MG63 (cell line): ENCODE results near the gene HNRNPC. TPM values are rescaled to one million over a fixed set of nuclear protein-coding genes. Genes with fewer than 3 reads are reported as not detected.

Experiments used
- DNase-seq: peaks from one replicate; pipeline ENCODE4 v3.0.0-alpha.2; 2020
- H3K27me3 ChIP-seq: fragments of 250-450 bp; sonication (Bioruptor Pico); 2 replicates; pipeline ENCODE4 v1.5.1; 2020; ENCODE audit warnings: mild to moderate bottlenecking, moderate library complexity
- H3K36me3 ChIP-seq: fragments of 250-450 bp; sonication (Bioruptor Pico); 2 replicates; pipeline ENCODE4 v1.5.1; 2020; ENCODE audit warnings: mild to moderate bottlenecking, moderate library complexity
- H3K4me3 ChIP-seq: fragments of 250-450 bp; sonication (Bioruptor Pico); 2 replicates; pipeline ENCODE4 v1.5.1; 2020; ENCODE audit warnings: mild to moderate bottlenecking, moderate library complexity
- H3K9me3 ChIP-seq: fragments of 250-450 bp; sonication (Bioruptor Pico); 2 replicates; pipeline ENCODE4 v1.5.1; 2020; ENCODE audit warnings: mild to moderate bottlenecking, moderate library complexity
- total RNA-seq: library from RNA; depleted of rRNA; stranded (reverse); fragments of >200 nt; shearing (Covaris generic); gene quantifications from 2 replicates; pipeline ENCODE4 v1.2.3, GENCODE V29; 2014; ENCODE audit warnings: low replicate concordance

Gene HNRNPC
- total RNA-seq, 1 experiment from 2014 or later: 994 TPM

DNA sequence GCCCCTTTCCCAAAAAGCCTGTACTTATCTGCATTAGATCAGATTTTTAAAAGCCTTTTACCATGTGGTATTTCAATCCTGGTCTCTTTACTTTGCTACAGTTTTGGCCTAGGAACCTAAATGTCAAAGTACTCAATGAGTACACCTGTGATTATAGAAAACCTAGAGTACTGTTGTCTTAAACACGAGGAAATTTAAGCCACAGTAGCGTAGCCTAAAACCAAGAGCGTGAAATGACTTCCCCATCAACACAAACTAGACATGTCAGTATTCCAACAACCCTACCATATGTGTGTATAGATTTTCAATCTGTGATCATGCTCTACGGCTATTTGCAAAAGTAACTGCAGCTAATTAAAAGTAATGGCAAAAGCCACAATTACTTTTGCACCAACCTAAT, 60.7 kb downstream of the HNRNPC start:
- Histone ChIP-seq H3K9me3 (no peaks in the 10 kb centered on the region), H3K27me3 (no peaks in the 10 kb centered on the region), H3K36me3 (peaks cover 83% of the 10 kb centered on the region), H3K4me3 (no peak overlapping the region)
- no peak for DNase-seq

GRCh38 chr14:21206753-21207684, 62.2 kb downstream of the HNRNPC start:
- Histone ChIP-seq H3K4me3 (no peak overlapping the region), H3K36me3 (peaks cover 80% of the 10 kb centered on the region), H3K27me3 (no peaks in the 10 kb centered on the region), H3K9me3 (no peaks in the 10 kb centered on the region)
- DNase-seq: no peak

DNA sequence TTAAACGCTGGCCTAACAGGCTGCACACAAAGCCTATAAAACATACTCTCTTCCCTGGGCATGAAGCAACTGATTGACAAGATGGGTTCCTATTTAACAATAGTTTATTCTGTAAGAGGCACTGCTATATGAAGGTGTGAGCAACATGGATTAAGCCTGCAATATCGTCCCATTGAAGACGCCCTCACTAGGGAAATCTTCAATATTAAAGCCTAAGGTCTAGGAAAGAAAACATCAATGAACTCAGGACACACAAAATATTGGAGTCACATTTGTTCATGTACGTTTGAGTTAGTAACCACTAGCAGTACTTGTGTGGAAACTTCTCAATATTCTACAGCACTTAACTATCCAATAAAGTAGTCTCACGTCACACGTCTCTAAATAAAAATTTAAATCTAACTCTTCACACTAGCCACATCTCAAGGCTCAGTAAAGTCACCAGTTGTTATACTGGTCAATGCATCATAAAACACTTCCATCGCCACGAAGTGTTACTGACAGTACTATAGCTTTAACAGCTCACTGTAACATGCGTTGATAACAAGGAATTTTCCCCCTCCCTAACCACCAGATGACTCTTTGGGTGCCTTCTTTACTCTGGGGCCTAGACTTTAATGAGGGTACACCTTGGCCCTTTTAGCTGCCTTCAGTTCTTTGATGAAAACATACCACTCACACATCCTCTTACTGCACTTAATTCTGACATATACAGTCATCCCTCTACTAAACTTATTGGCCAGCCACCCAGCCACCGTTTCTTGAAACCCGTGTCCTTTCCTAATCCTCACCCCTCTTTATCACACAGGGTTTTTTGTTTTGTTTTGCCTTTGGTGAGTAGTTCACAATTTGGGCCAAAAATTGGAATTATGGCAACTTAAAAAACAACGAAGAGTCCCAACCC, 63.3 kb downstream of the HNRNPC start:
- Histone ChIP-seq H3K4me3 (no peak overlapping the region), H3K27me3 (no peaks in the 10 kb centered on the region), H3K36me3 (peaks cover 73% of the 10 kb centered on the region), H3K9me3 (no peaks in the 10 kb centered on the region)
- DNase-seq: no peak

DNA sequence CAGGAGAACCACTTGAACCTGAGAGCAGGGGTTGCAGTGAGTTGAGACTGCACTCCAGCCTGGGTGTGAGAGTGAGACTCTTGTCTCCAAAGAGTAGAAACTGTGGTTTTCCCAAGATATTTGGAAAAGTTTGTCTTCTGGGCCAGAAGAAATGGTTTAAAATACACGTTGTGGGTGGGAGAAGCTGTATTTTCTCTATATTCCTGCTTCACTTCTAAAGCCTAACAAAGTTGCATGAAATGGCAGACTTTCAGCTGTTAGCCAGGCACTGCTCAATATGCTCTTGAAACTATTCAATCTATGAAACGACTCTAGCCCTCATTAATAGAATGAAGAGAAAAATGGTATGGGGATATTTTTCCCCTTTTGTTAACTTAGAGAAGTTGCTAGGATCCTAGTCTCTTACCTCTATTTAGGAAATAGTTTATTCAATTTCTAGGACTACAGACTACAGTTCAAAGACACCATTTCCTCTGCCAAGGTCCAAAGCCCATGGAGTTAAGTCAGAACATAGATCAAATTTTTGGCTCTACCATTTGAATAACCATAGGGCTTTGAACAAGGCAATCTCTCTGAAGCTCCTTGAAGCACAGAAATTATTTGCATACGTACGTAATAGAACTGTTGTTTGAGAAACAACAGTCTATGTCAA, 64.1 kb downstream of the HNRNPC start:
- DNase-seq: no peak
- no peaks in the 10 kb centered on the region for H3K27me3 ChIP-seq
- H3K36me3 ChIP-seq: peaks cover 71% of the 10 kb centered on the region
- H3K9me3 ChIP-seq: no peaks in the 10 kb centered on the region
- H3K4me3 ChIP-seq: no peak overlapping the region

GRCh38 chr14:21204167-21205025, 64.8 kb downstream of the HNRNPC start:
- Histone ChIP-seq H3K9me3 (no peaks in the 10 kb centered on the region), H3K4me3 (no peak overlapping the region), H3K27me3 (no peaks in the 10 kb centered on the region), H3K36me3 (peaks cover 64% of the 10 kb centered on the region)
- no peak for DNase-seq

DNA sequence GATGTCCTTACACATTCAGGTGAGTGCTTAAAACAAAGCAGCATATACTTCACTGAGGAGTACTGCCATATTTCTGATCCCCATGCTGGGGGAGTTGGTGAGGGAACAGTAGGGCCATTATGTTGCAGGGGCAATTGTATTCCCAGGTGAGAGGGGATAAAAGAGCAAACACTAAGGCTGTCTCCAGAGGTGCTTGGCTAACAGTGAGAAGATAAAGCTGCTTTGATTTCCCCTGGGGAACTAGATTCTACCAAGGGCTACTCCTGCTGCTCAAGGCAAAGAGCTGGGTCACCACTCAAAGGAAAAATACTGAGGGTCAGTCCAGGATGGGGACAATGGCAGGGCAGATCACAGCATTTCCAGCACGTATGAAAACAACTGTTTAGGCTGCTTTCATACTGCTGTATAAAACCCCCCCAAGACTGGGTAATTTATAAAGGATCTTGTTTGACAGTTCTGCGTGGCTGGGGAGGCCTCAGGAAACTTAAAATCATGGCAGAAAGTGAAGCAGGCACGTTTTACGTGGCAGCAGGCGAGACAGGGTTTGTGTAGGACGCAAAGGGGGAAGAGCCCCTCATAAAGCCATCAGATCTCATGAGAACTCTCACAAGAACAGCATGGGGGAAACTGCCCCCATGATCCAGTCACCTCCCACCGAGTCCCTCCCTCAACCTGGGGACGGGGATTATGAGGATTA, 65.6 kb downstream of the HNRNPC start:
- H3K9me3 ChIP-seq: no peaks in the 10 kb centered on the region
- peaks cover 56% of the 10 kb centered on the region for H3K36me3 ChIP-seq
- H3K4me3 ChIP-seq: no peak overlapping the region
- no peaks in the 10 kb centered on the region for H3K27me3 ChIP-seq
- DNase-seq: no peak

DNA sequence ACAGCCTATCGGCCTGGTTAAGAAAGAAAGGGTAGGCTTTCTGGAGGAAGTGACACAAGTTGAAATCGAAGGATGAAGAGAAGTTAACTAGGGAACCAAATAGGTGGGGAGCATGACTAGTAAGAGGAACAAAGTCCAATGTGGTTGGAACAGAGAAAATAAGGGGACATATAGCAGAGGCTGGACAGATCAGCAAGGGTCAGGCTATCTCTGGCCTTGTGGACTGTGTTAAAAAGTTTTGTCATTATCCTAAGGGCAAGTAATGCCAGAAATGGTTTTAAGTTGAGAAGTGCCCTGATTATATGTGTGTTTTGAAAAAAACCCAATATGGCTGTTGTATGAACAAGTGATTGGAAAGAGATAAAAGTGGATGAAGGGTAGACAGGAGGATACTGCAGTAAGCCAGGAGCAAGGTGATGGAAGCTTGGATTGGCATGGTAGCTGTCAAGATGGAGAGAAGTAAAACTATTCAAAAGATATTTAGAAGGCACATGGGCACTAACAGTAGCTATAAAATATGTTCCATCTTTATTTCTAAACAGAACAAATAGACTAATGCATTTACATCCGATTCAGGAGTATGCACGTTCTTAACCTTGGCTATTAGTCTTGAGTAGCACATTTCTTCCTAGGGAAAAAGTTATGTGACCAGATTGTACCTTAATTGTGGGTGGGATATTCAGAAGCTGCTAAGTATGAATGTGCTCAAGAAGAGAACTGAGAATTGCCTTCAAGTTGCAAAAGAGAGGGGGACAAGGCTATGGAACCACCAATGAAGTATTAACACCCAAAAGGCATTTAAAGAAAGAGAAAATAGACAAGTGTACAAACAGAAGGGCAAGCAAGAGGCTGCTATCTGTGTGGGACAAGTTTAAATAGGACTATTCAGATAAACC, 66.5 kb downstream of the HNRNPC start:
- DNase-seq: no peak
- H3K4me3 ChIP-seq: no peak overlapping the region
- no peaks in the 10 kb centered on the region for H3K9me3 ChIP-seq
- no peaks in the 10 kb centered on the region for H3K27me3 ChIP-seq
- H3K36me3 ChIP-seq: peaks cover 47% of the 10 kb centered on the region

- Histone ChIP-seq H3K9me3 (no peaks in the 10 kb centered on the region), H3K36me3 (peaks cover 39% of the 10 kb centered on the region), H3K27me3 (no peaks in the 10 kb centered on the region), H3K4me3 (no peak overlapping the region)
- no peak for DNase-seq
Measured at GRCh38 chr14:21201732-21202462, 67.3 kb downstream of the HNRNPC start.

- no peaks in the 10 kb centered on the region for H3K27me3 ChIP-seq
- H3K36me3 ChIP-seq: peaks cover 29% of the 10 kb centered on the region
- H3K9me3 ChIP-seq: no peaks in the 10 kb centered on the region
- H3K4me3 ChIP-seq: no peak overlapping the region
- DNase-seq: no peak
Measured at GRCh38 chr14:21200752-21201461, 68.3 kb downstream of the HNRNPC start.

GRCh38 chr14:21199611-21200560, 69.4 kb downstream of the HNRNPC start:
- H3K36me3 ChIP-seq: peaks cover 19% of the 10 kb centered on the region
- H3K9me3 ChIP-seq: no peaks in the 10 kb centered on the region
- H3K27me3 ChIP-seq: no peaks in the 10 kb centered on the region
- no peak overlapping the region for H3K4me3 ChIP-seq
- no peak for DNase-seq

GRCh38 chr14:21197418-21198205, 71.6 kb downstream of the HNRNPC start:
- Histone ChIP-seq H3K9me3 (no peaks in the 10 kb centered on the region), H3K27me3 (no peaks in the 10 kb centered on the region), H3K36me3 (peaks cover under 1% of the 10 kb centered on the region), H3K4me3 (no peak overlapping the region)
- DNase-seq: no peak

- no peaks in the 10 kb centered on the region for H3K27me3 ChIP-seq
- no peak for DNase-seq
- H3K36me3 ChIP-seq: no peaks in the 10 kb centered on the region
- H3K9me3 ChIP-seq: no peaks in the 10 kb centered on the region
- no peak overlapping the region for H3K4me3 ChIP-seq
Measured at GRCh38 chr14:21194597-21194996, 74.6 kb downstream of the HNRNPC start.
